ENCODE results near the gene CTNNBL1. TPM values are rescaled to one million over a fixed set of nuclear protein-coding genes. Genes with fewer than 3 reads are reported as not detected.

The CTNNBL1 gene
- total and polyA plus RNA-seq, 9 donors = 21.9 to 38.4 (median 32.9) TPM

DNA sequence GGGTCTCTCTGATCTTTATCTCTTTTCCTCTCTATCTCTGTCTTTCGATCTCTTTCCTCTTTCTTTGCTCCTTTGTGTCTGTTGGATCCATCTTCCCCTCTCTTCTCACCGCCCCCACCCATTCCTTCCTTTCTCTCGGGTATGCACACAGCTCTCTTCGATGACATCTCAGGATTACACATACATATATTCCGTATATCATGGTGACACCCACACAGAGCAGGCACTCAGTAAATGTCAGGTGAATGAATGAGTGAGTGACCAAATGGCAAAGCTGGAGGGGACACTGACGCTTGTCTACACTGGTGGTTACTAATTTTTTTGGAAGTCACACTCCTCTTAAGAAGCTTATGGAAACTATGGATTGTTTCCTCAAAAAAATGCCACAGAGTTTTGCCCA is 219.0 kb downstream of the CTNNBL1 start:
- Histone ChIP-seq H3K36me3 (ENCODE audit: control insufficient read depth, insufficient read depth, low read length) (no peaks in the 10 kb centered on the region), H3K27ac (ENCODE audit: low read length) (no peak overlapping the region), H3K4me3 (ENCODE audit: low read length) (no peak overlapping the region), H3K9me3 (replicated peaks; ENCODE audit: control insufficient read depth, low read depth, low read length) (no peaks in the 10 kb centered on the region), H3K27me3 (ENCODE audit: control insufficient read depth, insufficient read depth, low read length) (peaks cover 86% of the 10 kb centered on the region), H3K4me1 (ENCODE audit: control insufficient read depth, insufficient read depth, low read length) (peaks cover 43% of the 10 kb centered on the region)
- 18% methylated on average over 1 of the region's 6 CpGs for WGBS (ENCODE audit: insufficient coverage)
- no peak for DNase-seq

DNA sequence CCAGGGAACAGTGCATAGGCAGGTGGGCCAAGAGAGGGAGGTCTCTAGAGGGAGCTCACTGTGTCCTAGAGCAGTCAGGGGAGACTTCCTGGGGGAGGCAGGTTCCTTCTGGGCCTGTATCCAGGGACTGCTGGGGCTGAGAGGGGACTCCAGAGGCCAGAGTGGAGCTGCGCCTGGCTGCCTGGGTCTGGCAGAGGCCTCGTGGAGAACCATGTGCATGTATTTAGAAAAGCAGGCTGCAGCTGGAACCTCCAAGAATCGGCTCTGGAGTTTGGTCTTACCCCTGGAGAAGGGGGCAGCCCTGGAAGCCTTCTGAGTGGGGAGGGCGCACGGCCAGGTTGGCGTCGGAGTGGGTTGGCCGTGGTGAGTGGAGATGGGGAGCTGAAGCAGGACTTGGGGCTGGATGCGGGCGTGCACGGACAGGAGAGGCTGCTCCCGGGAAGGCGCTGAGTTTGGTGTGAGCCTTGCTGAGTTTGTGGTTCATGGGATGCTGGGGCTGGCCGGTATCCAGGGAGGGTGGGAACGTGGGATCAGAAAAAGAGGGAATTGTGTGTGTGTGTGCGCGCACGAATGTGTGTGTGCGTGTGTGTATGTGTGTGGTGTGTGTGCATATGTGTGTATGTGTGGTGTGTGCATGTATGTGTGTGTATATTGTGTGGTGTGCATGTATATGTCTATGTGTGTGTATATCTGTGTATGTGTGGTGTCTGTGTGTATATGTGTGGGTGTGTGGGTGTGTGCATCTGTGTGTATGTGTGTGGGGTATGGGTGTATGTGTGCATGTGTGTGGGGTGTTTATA is 219.9 kb downstream of the CTNNBL1 start:
- H3K27ac ChIP-seq (ENCODE audit: low read length) = no peak overlapping the region
- H3K36me3 ChIP-seq (ENCODE audit: control insufficient read depth, insufficient read depth, low read length) = no peaks in the 10 kb centered on the region
- peak; percentile 50 for DNase-seq
- H3K9me3 ChIP-seq (replicated peaks; ENCODE audit: control insufficient read depth, low read depth, low read length) = no peaks in the 10 kb centered on the region
- H3K27me3 ChIP-seq (ENCODE audit: control insufficient read depth, insufficient read depth, low read length) = peaks cover 87% of the 10 kb centered on the region
- WGBS (ENCODE audit: insufficient coverage) = 29% methylated on average over 19 of the region's 19 CpGs
- H3K4me3 ChIP-seq (ENCODE audit: low read length) = no peak overlapping the region
- H3K4me1 ChIP-seq (ENCODE audit: control insufficient read depth, insufficient read depth, low read length) = peaks cover 38% of the 10 kb centered on the region

DNA sequence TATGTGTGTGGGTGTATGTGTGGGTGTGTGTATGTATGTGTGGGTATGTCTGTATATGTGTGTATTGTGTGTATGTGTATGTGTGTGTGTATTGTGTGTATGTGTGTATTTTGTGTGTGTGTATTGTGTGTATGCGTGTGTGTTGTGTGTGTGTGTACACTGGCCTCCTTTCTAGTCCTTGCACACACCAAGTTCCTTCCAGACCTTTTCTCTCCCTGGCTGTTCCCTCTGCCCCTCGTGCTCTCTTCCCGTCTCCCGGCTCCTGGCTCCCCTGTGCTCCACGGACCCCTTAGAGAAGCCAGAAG is 220.5 kb downstream of the CTNNBL1 start:
- no peaks in the 10 kb centered on the region for H3K36me3 ChIP-seq (ENCODE audit: control insufficient read depth, insufficient read depth, low read length)
- H3K27me3 ChIP-seq (ENCODE audit: control insufficient read depth, insufficient read depth, low read length) = peaks cover 87% of the 10 kb centered on the region
- DNase-seq = no peak
- H3K27ac ChIP-seq (ENCODE audit: low read length) = no peak overlapping the region
- H3K4me1 ChIP-seq (ENCODE audit: control insufficient read depth, insufficient read depth, low read length) = peaks cover 40% of the 10 kb centered on the region
- no peak overlapping the region for H3K4me3 ChIP-seq (ENCODE audit: low read length)
- WGBS (ENCODE audit: insufficient coverage) = 0% methylated on average over 4 of the region's 5 CpGs
- H3K9me3 ChIP-seq (replicated peaks; ENCODE audit: control insufficient read depth, low read depth, low read length) = no peaks in the 10 kb centered on the region

DNA sequence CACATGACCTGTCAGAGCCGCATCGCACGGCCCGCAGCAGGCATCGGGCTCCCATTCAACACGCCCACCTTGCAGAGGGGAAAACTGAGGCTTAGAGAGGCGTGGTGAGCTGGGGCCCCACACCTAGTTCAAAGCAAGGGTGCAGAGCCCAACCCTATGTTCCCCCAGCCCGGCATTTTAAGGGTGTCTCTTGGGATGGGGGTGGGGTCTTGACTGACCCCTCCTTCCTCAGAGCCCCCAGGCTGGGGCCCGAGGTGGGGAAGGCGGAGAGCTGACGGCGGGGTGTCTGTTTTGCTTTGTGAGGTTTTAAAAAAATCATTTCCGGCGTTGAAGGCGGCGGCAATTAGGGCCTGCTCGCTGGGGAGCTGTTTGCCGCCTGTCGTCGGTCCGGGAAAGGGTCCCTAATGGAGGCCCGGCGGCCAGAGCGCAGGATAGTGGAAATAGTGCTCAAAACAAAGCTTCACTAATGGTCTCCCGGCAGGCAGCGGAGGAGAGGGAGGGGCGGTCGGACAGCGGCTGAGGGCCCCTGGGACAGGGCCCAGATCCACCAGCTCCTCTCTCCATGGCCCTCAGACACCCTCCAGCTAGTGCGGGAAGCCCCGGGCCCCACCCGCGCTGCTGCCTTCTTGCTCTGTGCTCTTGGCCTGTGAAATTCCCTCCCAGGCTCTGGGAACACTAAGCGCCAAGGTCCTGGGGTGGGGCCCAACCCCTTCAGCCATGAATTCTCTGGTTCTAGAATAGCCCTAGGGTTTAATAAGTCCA is 221.0 kb downstream of the CTNNBL1 start:
- Histone ChIP-seq H3K27ac (ENCODE audit: low read length) (no peak overlapping the region), H3K9me3 (replicated peaks; ENCODE audit: control insufficient read depth, low read depth, low read length) (no peaks in the 10 kb centered on the region), H3K4me3 (ENCODE audit: low read length) (peak overlapping the region; percentile 13), H3K36me3 (ENCODE audit: control insufficient read depth, insufficient read depth, low read length) (no peaks in the 10 kb centered on the region), H3K4me1 (ENCODE audit: control insufficient read depth, insufficient read depth, low read length) (peaks cover 42% of the 10 kb centered on the region), H3K27me3 (ENCODE audit: control insufficient read depth, insufficient read depth, low read length) (peaks cover 85% of the 10 kb centered on the region)
- WGBS (ENCODE audit: insufficient coverage) = 2% methylated on average over 22 of the region's 34 CpGs
- peak; percentile 60 for DNase-seq

DNA sequence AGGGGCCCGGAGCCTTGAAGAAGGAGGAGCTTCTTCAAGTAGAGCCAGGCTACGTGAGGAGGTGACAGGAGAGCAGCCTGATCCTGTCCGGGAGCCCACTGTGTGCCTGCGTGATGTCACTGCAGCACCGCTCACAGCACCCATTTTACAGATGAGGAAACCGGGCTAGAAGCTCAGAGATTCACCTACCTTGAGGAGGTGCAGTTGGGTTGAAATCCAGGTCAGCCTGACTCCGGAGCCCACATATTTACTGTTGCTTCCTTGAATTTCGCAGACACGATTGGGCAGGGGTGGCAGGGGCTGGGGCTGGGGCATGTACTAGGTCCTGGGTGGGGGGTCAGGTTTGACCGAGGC is 221.6 kb downstream of the CTNNBL1 start:
- Histone ChIP-seq H3K9me3 (replicated peaks; ENCODE audit: control insufficient read depth, low read depth, low read length) (no peaks in the 10 kb centered on the region), H3K27ac (ENCODE audit: low read length) (no peak overlapping the region), H3K36me3 (ENCODE audit: control insufficient read depth, insufficient read depth, low read length) (no peaks in the 10 kb centered on the region), H3K27me3 (ENCODE audit: control insufficient read depth, insufficient read depth, low read length) (peaks cover 81% of the 10 kb centered on the region), H3K4me1 (ENCODE audit: control insufficient read depth, insufficient read depth, low read length) (peaks cover 42% of the 10 kb centered on the region), H3K4me3 (ENCODE audit: low read length) (no peak overlapping the region)
- no peak for DNase-seq
- 25% methylated on average over 4 of the region's 10 CpGs for WGBS (ENCODE audit: insufficient coverage)

- H3K9me3 ChIP-seq (replicated peaks; ENCODE audit: control insufficient read depth, low read depth, low read length) = no peaks in the 10 kb centered on the region
- no peaks in the 10 kb centered on the region for H3K36me3 ChIP-seq (ENCODE audit: control insufficient read depth, insufficient read depth, low read length)
- no peak overlapping the region for H3K4me3 ChIP-seq (ENCODE audit: low read length)
- DNase-seq = peak; percentile 53
- H3K27me3 ChIP-seq (ENCODE audit: control insufficient read depth, insufficient read depth, low read length) = peaks cover 78% of the 10 kb centered on the region
- peaks cover 42% of the 10 kb centered on the region for H3K4me1 ChIP-seq (ENCODE audit: control insufficient read depth, insufficient read depth, low read length)
- WGBS (ENCODE audit: insufficient coverage) = 7% methylated on average over 9 of the region's 21 CpGs
- H3K27ac ChIP-seq (ENCODE audit: low read length) = no peak overlapping the region
These were observed 222.2 kb downstream of the CTNNBL1 start for GRCh38 chr20:37915800-37916570.

- WGBS (ENCODE audit: insufficient coverage) = 67% methylated on average over 2 of the region's 12 CpGs
- H3K27ac ChIP-seq (ENCODE audit: low read length) = no peak overlapping the region
- no peak for DNase-seq
- peaks cover 29% of the 10 kb centered on the region for H3K4me1 ChIP-seq (ENCODE audit: control insufficient read depth, insufficient read depth, low read length)
- H3K36me3 ChIP-seq (ENCODE audit: control insufficient read depth, insufficient read depth, low read length) = no peaks in the 10 kb centered on the region
- H3K9me3 ChIP-seq (replicated peaks; ENCODE audit: control insufficient read depth, low read depth, low read length) = no peaks in the 10 kb centered on the region
- no peak overlapping the region for H3K4me3 ChIP-seq (ENCODE audit: low read length)
- peaks cover 67% of the 10 kb centered on the region for H3K27me3 ChIP-seq (ENCODE audit: control insufficient read depth, insufficient read depth, low read length)
These were observed 223.6 kb downstream of the CTNNBL1 start for GRCh38 chr20:37917461-37917860.

GRCh38 chr20:37918035-37918434 is 224.2 kb downstream of the CTNNBL1 start:
- Histone ChIP-seq H3K36me3 (ENCODE audit: control insufficient read depth, insufficient read depth, low read length) (no peaks in the 10 kb centered on the region), H3K4me3 (ENCODE audit: low read length) (no peak overlapping the region), H3K27ac (ENCODE audit: low read length) (no peak overlapping the region), H3K4me1 (ENCODE audit: control insufficient read depth, insufficient read depth, low read length) (peaks cover 26% of the 10 kb centered on the region), H3K27me3 (ENCODE audit: control insufficient read depth, insufficient read depth, low read length) (peaks cover 65% of the 10 kb centered on the region), H3K9me3 (replicated peaks; ENCODE audit: control insufficient read depth, low read depth, low read length) (no peaks in the 10 kb centered on the region)
- WGBS (ENCODE audit: insufficient coverage) = 87% methylated on average over 3 of the region's 6 CpGs
- DNase-seq = no peak

DNA sequence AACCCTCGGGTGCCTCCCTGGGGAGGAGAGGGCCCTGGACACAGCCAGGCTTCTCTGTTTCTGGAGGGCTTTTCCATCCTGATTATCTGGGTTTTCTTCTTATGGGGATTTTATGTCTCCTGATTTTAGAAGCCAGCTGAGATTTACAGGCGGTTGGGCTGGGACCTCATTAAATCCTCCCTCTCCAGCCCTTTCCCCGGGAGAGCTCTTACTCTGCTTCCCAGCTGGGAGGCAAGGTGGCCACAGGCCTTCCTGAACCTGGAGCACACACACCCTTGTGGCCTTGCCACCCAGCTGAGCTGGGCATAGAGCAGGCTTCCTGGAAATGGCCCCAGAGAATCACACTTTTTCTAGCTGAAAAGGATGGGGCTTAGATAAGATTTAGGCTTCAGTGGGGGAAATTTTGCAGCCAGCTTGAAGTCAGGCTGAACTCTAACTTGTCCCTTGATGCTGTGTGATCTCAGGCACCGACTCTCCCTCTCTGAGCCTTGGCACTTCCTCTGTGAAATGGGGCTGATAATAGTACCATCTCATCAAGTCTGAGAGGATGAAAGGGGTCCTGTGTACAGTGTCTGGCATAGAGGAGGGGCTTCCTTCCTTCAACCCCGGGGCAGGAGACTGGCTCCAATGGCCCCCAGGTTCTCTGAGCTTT is 225.7 kb downstream of the CTNNBL1 start:
- no CpG with 5 or more reads among the region's 5 CpGs for WGBS (ENCODE audit: insufficient coverage)
- Histone ChIP-seq H3K4me1 (ENCODE audit: control insufficient read depth, insufficient read depth, low read length) (peaks cover 22% of the 10 kb centered on the region), H3K27me3 (ENCODE audit: control insufficient read depth, insufficient read depth, low read length) (peaks cover 53% of the 10 kb centered on the region), H3K4me3 (ENCODE audit: low read length) (no peak overlapping the region), H3K27ac (ENCODE audit: low read length) (no peak overlapping the region), H3K36me3 (ENCODE audit: control insufficient read depth, insufficient read depth, low read length) (no peaks in the 10 kb centered on the region), H3K9me3 (replicated peaks; ENCODE audit: control insufficient read depth, low read depth, low read length) (no peaks in the 10 kb centered on the region)
- DNase-seq = peak; percentile 46

- WGBS (ENCODE audit: insufficient coverage) = 36% methylated on average over 5 of the region's 6 CpGs
- H3K4me1 ChIP-seq (ENCODE audit: control insufficient read depth, insufficient read depth, low read length) = peaks cover 14% of the 10 kb centered on the region
- H3K27ac ChIP-seq (ENCODE audit: low read length) = no peak overlapping the region
- H3K36me3 ChIP-seq (ENCODE audit: control insufficient read depth, insufficient read depth, low read length) = no peaks in the 10 kb centered on the region
- peaks cover 46% of the 10 kb centered on the region for H3K27me3 ChIP-seq (ENCODE audit: control insufficient read depth, insufficient read depth, low read length)
- no peak overlapping the region for H3K4me3 ChIP-seq (ENCODE audit: low read length)
- DNase-seq = no peak
- no peaks in the 10 kb centered on the region for H3K9me3 ChIP-seq (replicated peaks; ENCODE audit: control insufficient read depth, low read depth, low read length)
These were observed 226.4 kb downstream of the CTNNBL1 start for GRCh38 chr20:37920270-37920669.
